HG02943 (cell line): Measurements from ENCODE around the gene GGA2.
"Not testable (repeated sequence)": the region's sequence is repeated elsewhere in the genome, so short reads cannot be mapped to it uniquely, and the experiment has no call there.

Source experiments
- ATAC-seq: cut with Tn5 transposase; IDR thresholded peaks from one replicate; pipeline ENCODE4 v1.9.1; 2021; ENCODE audit warnings: mild to moderate bottlenecking, low read depth, moderate library complexity; ENCODE audit not compliant: unreplicated experiment

GGA2 gene, protein sequence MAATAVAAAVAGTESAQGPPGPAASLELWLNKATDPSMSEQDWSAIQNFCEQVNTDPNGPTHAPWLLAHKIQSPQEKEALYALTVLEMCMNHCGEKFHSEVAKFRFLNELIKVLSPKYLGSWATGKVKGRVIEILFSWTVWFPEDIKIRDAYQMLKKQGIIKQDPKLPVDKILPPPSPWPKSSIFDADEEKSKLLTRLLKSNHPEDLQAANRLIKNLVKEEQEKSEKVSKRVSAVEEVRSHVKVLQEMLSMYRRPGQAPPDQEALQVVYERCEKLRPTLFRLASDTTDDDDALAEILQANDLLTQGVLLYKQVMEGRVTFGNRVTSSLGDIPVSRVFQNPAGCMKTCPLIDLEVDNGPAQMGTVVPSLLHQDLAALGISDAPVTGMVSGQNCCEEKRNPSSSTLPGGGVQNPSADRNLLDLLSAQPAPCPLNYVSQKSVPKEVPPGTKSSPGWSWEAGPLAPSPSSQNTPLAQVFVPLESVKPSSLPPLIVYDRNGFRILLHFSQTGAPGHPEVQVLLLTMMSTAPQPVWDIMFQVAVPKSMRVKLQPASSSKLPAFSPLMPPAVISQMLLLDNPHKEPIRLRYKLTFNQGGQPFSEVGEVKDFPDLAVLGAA

DNA sequence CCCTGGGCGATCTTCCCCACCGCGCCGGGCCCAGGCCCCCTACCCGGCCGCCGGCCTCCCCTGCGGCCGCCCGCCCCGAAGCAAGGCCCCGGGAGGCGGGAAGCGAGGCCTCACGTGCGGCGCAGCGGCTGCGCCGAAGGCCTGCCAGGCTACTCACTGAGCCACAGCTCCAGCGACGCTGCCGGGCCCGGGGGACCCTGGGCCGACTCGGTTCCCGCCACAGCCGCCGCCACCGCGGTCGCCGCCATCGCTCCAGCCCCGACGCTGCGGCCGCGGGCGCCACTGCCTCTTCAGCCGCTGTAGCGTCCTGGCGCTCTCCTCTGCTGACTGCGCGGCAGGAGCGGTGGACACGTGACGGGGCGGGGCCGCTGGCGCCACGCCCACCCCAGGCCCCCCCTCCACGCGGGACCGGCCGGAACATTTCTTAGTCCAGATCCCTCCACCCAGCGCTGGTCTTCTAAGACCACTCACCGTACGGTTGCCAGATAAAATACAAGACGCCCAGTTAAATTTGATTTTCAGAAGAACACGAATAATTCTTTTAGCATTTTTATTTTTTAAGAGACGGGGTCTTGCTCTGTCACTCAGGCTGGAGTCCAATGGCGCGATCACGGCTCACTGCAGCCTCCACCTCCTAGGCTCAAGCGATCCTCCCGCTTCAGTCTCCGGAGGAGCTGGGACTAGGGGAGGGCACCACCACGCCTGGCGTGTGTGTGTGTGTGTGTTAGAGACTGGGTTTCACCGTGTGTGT, at the start of gene GGA2:
TSS of gene GGA2 (minus strand) at position 331 of the 751 bp plus-strand sequence. CDS start at position 248, 83 bp downstream.
- peak; percentile 49 for ATAC-seq

DNA sequence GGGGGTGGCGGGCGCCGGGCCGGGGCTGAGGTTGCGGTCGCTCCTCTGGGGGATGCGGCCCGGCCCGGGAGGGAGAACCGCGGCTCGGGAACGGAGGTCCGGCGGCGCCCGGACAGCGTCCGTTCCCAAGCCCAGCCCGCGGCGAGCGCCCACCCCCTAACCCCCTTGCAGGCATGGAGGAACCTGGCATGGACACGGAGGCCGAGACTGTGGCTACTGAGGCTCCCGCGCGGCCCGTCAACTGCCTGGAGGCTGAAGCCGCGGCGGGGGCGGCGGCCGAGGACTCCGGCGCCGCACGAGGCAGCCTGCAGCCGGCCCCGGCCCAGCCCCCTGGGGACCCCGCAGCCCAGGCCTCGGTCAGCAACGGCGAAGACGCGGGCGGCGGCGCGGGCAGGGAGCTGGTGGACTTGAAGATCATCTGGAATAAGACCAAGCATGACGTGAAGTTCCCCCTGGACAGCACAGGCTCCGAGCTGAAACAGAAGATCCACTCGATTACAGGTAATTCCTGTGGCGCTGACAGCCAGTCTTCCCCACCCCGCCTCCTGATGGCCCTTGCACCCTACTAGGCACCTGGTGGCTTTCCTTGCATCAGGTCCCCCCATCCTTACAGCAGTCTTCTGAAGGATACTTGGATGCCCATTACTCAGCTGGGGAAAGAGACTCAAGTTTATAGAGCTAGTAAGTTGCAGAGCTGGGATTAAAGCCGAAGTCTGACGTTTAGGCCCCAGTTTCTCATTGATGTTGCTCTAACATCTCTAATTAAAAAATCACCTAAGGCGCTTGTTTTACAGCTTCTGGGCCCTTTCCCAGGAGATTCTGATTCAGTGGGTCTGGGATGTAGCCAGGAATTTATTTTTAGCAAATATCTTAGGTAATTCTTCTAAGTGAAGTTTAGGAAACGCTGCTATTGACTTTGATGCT, 47.7 kb upstream of the GGA2 start:
- no peak for ATAC-seq

DNA sequence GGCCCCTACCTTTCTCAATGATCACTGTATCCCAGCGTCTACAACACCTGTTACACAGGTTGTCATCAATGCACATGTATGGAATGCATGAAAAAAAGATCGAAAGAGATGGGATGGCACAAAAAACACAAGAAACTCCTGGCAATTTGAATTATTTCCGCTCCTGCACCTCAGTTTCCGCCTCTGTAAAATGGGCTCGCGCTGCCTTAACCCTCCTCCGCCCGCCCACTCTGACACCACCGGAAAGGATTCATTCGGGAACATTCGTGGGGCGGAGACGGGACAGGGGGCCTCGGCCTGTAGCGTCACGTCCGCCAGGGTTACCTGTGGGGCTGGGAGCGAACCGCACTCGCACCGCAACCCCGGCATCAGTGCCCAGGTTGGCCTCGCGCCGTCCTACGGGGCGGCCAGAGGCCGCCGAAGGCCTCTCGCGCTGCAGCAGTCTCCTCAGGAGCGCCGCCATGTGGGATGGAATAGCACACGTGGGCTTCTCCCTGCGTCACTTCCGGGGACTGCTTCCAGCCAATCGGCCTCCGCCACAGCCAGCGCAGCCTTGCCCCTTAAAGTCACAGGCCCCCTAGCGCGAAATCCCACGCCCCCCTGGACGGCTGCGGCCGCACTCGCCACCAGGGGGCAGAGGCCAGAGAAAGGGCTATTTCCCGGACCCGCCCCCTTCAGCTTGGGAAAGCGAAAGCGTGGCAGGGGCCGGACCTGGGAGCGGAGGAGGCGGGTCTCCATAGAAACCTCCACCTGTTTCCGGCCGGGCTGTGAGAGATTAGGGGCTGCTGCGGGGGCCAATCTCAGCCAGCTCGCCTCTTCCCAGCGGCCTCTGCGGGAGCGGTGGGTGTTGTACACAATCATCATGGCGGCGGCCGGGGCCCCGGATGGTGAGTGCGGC, 46.8 kb upstream of the GGA2 start, which contains the start of the genes EARS2 and UBFD1:
TSS of gene EARS2 (minus strand) at position 470 of the 898 bp plus-strand sequence. CDS start at position 463, 7 bp downstream.
TSS of gene UBFD1 (plus strand) at position 847 of the 898 bp plus-strand sequence. CDS start at position 863, 16 bp downstream.
- peak; percentile 91 for ATAC-seq

DNA sequence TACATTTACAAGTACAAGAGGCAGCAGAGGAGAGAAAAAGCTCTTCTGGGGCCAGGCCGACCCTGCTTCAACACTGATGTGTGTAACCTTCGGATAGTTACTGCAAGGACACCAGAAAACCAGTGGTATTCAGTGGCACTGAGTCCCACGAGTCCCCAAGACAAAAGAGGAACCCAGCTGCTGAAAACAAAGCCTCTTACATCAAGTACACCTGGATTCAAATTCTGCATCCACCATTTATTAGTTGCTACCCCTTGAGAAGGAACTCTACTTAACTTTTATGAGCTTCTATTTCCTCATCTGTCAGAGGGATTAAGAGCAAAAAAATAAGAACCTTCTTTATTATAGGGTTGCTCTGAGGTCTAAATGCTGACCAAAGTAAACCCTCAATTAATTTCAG, 44.2 kb upstream of the GGA2 start:
- ATAC-seq = no peak

DNA sequence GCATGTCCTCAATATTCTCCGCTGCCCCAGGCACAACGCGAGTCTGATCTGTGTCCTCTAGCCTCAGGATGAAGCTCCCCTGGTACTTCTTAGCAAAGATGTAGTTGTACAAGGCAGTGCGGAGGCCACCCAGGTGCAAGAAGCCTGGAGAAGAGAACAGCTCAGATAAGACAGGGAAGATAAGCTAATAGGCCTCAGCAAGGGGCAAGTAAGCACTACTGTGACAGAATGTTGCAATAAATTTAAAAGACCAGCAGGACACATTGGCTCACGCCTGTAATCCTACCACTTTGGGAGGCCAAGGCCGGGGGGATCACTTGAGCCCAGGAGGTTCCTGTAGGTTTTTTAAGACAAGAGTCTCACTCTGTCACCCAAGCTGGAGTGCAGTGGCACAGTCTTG, 41.9 kb upstream of the GGA2 start:
- no peak for ATAC-seq

DNA sequence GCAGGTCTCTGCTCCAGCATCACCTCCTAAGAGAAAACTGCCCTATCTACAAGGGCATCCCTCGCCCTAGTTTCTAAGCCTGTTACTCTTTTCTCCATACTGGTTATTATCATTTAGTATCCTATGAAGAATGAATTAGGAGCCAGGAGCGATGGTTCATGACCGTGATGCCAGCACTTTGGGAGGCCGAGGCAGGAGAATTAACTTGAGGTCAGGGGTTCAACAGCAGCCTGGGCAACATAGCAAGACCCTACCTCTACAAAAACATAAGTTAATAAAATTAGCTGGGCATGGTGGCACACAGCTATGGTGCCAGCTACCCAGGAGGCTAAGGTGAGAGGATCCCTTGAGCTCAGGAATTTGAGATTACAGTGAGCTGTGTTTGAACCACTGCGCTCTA, 39.6 kb upstream of the GGA2 start:
- no peak for ATAC-seq

DNA sequence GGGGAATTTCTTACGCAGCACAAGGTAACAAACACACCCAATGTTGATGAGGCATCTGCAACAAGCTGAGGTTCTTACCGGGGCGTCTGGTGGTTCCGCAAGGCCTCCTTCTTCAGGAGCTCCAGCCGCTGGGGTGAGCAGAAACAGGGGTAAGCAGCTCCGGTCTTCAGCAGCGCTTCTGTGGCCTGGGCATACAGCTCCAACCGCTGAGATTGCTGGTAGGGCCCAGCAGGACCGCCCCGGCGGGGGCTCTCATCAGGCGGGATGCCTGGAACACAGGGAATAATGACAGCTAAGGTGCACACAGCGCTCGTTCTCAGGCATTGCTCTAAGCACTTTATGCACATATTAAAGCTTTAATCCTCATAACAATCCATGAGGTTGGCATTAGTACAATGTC, 34.1 kb upstream of the GGA2 start:
- ATAC-seq = no peak

DNA sequence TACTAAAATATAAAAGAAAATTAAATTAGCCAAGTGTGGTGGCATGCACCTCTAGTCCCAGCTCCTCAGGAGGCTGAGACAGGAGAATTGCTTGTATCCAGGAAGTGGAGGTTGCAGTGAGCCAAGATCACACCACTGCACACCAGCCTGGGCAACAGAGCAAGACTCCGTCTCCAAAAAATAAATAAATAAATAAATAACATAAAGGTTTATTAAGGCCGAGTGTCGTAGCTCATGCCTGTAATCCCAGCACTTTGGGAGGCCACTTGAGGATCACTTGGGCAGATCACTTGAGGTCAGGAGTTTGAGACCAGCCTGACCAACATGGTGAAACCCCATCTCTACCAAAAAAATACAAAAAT, 30.5 kb upstream of the GGA2 start:
- ATAC-seq = not testable (repeated sequence)

DNA sequence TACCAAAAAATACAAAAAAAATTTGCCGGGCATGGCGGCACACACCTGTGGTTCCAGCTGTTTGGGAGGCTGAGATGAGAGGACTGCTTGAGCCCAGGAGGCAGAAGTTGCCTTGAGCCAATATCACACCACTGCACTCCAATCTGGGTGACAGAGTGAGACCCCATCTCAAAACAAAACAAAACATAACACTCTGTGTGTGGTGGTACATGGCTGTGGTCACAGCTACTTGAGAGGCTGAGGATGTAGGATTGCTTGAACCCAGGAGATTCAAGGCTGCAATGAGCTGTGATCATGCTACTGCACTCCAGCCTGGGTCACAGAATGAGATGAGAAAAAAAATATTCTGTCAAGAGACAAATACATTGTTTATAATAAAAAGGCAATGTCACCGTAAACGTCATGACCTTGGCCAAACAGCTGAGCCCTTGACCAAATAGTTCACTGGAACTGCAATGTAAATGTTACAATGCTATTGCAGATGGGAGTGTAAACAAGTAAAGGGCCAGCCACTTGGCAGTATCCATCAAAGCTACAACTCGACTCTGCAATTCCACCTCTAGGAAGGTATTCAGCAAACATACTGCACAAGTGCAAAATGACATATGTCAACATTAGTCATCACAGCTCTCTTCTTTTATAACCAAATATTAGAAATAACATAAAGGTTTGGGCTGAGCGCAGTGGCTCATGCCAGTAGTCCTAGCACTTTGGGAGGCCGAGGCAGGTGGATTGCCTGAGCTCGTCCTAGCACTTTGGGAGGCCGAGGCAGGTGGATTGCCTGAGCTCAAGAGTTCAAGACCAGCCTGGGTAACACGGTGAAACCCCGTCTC, 29.9 kb upstream of the GGA2 start:
- ATAC-seq = no peak

DNA sequence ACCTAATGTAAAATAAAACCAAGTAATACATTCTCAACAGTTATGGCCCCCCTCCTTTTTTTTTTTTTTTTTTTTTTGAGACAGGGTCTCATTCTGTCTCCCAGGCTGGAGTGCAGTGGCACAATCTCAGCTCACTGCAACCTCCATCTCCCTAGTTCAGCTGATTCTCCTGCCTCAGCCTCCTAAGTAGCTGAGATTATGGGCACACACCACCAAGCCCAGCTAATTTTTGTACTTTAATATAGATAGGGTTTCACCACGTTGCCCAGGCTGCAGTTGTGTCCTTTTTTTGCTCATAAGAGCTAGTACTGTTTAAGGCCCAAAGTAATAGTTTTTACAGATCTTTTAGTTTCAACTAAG, 28.6 kb upstream of the GGA2 start:
- ATAC-seq = no peak

DNA sequence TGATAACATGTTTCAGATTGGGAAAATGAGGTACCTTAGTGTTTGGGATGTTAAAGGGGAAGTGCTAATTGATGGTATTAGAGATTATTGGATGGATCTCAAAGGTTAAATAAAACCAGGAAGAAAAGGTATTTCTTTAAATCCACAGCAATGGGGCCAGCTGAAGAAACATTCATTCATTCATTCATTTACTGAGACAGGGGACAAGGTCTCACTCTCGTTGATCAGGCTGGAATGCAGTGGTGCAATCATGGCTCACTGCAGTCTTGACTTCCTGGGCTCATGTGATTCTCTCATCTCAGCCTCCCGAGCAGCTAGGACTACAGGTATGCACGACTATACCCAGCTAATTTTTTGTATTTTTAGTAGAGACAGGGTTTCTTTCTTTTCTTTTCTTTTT, 27.1 kb upstream of the GGA2 start:
- no peak for ATAC-seq

DNA sequence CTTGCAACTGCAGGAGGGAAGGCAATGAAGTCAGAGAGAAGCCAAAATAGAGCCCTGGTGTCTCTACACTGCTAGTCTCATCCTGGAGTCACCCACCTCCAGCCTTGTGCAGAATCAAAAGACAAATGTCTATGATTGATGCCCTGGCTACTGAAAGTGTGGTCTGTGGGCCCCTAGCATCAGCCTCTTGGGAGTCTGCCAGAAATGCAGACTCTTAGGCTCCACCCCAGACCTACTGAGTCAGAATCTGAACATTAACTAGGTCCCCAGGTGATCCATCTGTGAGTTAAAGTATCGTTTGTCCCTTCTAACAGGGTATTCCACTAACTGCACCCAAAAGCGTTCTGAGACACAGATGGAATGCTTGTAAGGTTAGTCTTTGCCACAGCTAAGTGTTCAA, 25.6 kb upstream of the GGA2 start:
- ATAC-seq = no peak

DNA sequence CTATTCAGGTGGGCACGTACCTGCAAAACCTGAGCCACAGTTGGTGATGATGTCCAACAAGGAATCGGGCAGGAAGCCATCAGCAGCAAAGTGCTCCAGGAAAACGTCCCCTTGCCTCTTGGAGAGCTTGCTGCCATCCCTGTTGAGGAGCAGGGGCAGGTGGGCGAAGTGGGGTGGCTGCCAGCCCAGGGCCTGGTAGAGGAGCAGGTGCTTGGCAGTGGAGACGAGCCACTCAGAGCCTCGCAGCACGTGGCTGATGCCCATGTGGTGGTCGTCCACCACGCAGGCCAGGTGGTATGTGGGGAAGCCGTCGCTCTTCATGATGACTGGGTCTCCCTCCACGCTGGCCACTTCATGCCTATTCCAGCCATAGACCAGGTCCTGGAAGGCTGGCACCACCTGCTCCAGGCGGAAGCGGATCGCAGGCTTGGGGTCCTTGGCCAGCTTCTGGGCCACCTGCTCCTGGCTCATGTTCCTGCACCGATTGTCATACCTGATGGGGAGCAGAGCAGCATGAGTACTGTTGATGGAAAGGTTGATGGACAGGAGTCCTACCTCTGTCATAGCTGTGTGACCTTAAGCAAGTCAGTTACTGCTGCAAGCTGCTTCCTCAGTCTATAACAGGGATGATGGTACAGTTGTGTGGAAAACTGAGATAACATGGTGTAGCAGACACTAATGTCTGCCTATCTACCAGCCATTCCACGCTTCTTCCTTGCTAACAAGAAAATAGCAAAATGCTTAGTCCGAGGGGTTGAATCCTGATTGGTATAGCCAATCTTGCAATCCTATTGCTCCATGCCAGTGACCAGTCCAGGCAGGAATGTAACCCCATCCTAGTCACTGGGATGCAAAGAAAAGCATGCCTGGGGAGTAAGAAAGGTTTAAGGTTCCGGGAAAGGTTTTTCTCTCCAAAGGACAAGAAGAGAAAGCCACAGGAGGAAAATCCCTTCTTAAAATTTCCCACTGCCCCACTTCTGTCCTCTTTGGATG, 24.9 kb upstream of the GGA2 start:
- ATAC-seq = no peak

DNA sequence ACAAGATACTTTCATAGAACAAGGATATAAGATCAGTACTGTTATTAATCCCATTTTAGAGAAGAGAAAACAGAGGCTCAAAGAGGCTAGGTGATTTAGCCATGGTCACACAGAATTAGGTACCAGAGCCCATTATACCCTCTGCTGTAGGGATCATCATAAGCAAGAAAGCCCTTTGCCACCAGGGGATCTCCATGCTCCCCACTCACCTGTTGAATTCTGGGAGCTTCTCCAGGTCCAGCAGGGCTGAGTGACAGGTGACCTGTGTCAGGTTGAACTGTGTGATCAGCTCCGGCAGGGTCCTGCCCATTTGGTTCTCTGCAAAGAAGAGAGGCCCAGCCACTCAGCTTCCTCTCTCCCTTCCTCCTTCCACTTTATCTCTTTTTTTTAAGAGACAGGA, 22.2 kb upstream of the GGA2 start:
- no peak for ATAC-seq

DNA sequence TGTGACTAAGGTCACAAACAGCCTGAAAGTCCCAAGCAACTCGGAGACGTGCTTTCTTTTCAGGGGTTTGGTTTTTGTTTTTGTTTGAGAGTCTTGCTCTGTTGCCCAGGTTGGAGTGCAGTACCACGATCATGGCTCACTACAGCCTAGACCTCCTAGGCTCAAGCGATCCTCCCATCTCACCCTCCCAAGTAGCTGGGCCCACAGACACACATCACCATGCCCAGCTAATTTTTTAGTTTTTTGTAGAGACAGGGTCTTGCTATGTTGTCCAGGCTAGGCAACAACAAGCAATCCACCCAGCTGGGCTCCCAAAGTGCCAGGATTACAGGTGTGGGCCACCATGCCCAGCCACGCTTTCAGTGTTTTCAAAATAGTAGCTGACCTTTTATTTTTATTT, 19.8 kb upstream of the GGA2 start:
- ATAC-seq = no peak

DNA sequence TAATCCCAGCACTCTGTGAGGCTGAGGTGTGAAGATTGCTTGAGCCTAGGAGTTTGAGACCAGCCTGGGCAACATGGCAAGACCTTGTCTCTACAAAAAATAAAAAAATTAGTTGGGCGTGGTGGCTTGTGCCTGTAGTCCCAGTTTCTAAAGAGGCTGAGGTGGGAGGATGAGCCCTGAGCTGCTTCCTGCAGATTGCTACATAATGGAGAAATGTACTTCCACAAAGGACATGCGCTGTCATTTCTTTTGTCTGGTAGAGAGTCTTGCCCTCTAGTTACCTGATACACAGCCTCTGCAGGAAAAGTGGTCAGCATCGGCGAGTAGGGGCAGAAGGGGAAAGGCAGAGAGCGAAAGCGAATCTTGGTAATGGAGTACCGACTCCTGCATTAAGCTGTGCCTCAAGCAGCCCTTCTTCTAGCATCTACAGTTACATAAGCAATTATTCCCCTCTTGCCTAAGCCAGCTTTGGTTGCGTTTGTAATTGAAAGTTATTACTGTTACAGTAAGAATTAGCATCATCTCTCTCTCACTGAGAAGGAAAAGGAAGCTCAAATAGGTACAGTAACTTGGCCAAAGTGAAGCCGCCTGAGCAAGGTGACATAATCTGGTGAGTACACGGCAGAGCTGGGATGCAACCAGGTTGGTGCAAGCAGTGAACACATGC, 18.5 kb upstream of the GGA2 start:
- ATAC-seq = no peak
